NOMO-1 (cell line): ENCODE measurements around the gene ZCCHC8.
"Not testable (repeated sequence)": the region's sequence is repeated elsewhere in the genome, so short reads cannot be mapped to it uniquely, and the experiment has no call there.

ENCODE experiments used
- DNase-seq, 2 experiments: peaks; one replicate each; lab custom pipeline; 2025; ENCODE audit not compliant: unreplicated experiment in 2 of 2; lab: John Stamatoyannopoulos, UW

Gene ZCCHC8

DNA sequence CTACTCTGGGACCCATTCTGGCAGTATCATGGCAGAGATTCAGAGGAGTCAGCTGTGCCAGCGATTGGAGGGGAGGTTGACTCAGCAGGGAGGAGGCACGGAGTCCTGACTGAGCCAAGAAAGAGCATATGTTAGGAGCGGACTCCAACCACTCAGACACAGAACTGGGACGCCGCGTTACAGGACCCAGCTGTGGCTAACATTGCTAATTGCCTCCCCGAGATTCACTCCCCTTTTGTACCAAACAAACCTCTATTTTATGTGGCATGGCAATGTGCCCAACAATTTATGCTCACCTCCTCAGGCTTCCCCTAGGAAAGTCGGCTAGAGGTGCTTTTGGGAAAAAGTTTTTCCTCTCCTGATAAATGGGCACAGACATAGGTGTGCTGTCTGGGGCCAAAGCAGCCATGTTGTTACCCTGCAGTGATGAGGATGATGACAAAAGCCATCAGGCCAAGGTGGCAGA is 63.0 kb downstream of the ZCCHC8 start:
- no peak for DNase-seq

DNA sequence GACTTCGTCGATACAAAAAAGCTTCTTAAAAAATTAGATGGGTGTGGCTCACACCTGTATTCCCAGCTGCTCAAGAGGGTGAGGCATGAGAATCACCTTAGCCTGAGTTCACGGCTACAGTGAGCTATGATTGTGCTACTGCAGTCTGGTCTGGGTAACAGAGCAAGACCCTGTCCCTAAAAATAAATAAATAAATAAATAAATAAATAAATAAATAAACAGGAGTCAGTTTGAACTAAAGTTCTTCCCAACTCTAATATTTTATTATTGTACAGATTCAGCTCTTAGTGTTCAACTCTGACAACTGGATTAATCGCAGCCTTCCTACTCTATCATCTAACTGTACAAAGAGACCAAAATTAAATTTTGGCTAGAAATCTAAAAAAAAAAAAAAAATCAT is 65.5 kb downstream of the ZCCHC8 start:
- no peak for DNase-seq

DNA sequence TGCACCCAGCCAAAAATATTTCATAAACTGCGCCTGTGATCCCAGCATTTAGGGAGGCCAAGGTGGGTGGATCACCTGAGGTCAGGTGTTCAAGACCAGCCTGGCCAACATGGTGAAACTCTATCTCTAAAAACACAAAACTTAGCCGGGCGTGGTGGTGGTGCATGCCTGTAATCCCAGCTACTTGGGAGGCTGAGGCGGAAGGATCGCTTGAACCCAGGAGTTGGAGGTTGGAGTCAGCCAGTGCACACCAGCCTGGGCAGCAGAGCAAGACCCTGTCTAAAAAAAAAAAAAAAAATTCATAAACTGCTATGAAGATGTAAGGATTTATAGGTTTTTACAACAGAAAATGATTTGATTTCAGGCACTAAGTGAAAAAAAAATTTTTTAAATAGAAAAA is 71.7 kb downstream of the ZCCHC8 start:
- not testable (repeated sequence) for DNase-seq

DNA sequence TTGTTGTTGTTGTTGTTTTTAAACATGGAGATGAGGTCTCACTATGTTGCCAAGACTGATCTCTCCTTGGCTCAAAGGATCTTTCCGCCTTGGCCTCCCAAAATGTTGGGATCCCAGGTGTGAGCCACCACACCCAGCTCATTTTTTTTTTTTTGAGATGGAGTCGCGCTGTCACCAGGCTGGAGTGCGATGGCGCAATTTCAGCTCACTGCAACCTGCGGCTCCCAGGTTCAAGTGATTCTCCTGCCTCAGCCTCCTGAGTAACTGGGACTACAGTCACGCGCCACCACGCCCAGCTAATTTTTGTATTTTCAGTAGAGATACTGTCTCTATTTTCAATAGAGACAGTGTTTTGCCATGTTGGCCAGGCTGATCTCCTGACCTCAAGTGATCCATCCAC is 73.3 kb downstream of the ZCCHC8 start:
- DNase-seq, result no peak

DNA sequence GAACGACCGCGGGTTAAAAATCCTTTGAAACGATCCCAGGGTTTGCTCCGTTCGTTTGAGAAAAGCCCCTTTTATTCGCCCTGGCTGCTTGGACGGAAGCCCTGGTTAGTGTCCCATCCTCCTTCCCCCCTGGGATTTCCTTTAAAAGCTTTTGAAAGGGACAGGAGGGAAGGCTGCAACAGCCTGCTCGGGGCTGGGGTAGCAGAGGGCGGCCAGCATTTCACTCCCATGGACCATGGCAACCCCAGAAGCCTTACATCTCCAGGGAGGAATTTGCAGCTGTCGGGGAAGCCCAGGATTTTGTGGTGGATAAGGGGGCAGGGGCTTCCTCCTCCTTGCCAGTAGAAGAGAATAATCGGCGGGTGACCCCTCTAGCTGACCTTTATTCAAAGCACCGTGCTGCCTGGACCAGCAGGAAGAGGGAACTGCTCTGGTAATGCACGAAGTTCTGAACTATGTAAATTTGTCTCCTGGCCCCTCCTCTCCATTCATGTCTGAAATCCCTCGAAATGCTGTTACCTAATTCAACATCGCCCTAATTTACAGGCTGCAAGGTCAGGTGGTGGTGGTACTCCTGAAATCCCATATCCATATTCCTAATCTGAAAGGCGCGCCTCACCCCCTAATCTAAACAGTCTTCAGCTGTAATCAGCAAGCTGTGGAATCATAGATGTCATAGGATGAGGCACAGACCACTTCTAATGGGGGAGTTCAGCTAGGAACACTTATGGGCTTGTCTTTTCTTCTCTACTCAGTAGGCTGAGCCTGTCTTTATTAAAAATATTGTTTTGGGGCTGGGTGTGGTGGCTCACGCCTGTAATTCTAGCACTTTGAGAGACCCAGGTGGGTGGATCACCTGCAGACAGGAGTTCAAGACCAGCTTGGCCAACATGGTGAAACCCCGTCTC is 77.2 kb downstream of the ZCCHC8 start:
- DNase-seq, result peak in 1 of 2 experiments; percentile 36

DNA sequence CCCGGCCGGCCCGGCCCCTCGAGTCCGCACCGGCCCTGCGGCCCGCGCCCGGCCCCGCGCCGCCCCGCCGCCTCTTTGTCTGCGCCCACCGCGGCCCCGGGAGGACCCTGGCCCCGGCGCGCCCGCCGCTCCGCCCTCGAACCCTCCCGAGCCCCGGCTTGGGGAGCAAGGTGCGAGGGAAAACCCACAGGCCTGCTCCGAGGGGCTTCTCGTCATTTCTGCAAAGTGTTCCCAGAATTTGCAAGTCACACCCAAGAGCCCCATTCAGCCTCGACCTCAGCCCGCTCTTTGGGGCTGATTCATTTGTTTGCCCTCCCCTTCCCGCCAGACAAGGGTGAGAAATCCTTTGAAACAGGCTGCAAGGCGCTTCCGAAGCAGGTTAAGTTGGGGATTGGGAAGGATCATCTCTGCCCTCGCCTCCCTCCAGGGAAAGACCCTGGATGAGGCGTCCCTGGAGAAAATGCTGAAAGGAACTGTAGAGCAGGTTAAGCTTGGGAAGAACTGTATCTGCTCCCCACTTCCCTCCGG is 77.9 kb downstream of the ZCCHC8 start:
- peak in 1 of 2 experiments; percentile 18 for DNase-seq

DNA sequence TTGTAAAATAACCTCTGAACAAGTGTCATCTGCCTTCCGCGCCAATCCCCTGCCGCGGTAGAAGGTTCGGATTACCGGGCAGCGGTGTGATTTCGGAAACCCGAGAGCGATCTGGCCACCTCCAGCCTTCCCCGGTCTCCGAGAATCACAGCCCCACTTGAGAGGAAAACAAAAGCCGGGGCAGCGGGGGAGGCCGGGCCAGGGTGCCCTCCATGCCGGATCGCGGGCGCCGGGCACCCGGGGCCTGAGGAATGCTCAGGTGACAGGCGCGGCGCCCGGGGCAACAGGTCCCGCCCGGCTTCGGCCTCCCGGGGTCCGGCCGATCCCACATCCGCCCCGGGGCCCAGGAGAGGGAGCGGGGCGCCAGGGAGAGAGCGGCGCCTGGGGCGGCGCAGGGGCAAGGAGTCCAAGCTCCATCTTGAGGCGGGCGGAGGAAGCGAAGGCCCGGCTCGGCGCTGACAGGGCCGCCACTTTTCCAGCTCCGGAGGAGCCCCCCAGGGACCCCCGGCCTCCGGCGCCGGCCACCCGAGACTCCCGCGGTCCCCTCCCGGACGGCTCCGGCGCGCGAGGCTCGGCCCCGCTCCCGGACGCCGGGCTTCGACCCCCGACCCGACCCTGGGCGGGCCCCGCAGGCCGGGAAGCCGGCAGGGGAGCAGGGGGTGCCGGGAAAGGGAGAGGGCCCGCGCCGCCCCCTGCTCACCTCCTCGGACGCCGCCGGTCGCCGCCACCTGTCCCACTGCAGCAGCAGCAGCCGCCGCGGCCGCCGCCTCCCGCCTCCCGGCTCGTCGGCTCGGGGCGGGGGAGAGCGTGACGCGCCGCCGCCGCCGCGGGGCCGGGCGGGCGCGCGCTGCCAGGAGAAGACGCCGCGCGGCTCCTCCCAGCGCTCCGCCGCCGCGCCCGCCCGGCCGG is 78.7 kb downstream of the ZCCHC8 start, which contains the start of gene CLIP1:
Gene CLIP1 (minus strand): TSS at position 849 of the 909 bp plus-strand sequence. CDS start 42,217 bp downstream, outside the sequence.
- peak; percentile 37 to 74 for DNase-seq
